Large intestine (tissue), 3 donors: ENCODE data around the gene TPD52L1. TPM values are rescaled to one million over a fixed set of nuclear protein-coding genes. Genes with fewer than 3 reads are reported as not detected.
A peak's percentile ranks its signal among the peaks of the same experiment; 100 is the strongest.

Source experiments
- DNase-seq, 2 donors: peaks; one replicate each; pipeline versions ENCODE4 v3.0.0 to v3.0.0-alpha.2; 2013
- H3K27ac ChIP-seq: one replicate; pipeline ENCODE4 v1.5.1; 2013; ENCODE audit warnings: low read length
- H3K27me3 ChIP-seq: 2 replicates; pipeline ENCODE4 v1.6.1; 2013; ENCODE audit warnings: low read length; ENCODE audit not compliant: control insufficient read depth, insufficient read depth
- H3K36me3 ChIP-seq: 2 replicates; pipeline ENCODE4 v1.6.1; 2013; ENCODE audit warnings: low read length; ENCODE audit not compliant: control insufficient read depth, insufficient read depth
- H3K4me1 ChIP-seq: one replicate; pipeline ENCODE4 v1.6.1; 2013; ENCODE audit warnings: low read length; ENCODE audit not compliant: control insufficient read depth, insufficient read depth
- H3K4me3 ChIP-seq: one replicate; pipeline ENCODE4 v1.5.1; 2013; ENCODE audit warnings: low read length
- H3K9me3 ChIP-seq: one replicate; pipeline ENCODE4 v1.6.1; 2013; ENCODE audit warnings: mild to moderate bottlenecking, low read depth, low read length, moderate library complexity; ENCODE audit not compliant: control insufficient read depth
- WGBS: methylation state at CpG from one replicate; pipeline ENCODE4 v1.1.5; 2013; ENCODE audit warnings: low lambda C conversion rate; ENCODE audit not compliant: insufficient coverage; 5-methylcytosine and 5-hydroxymethylcytosine counted together
- polyA plus RNA-seq: library from polyadenylated mRNA; unstranded; fragments of 120-200 nt; gene quantifications from one replicate; pipeline ENCODE4 v1.2.1, GENCODE V29; 2013

Gene TPD52L1
- polyA plus RNA-seq, 1 donor: 53.4 TPM

DNA sequence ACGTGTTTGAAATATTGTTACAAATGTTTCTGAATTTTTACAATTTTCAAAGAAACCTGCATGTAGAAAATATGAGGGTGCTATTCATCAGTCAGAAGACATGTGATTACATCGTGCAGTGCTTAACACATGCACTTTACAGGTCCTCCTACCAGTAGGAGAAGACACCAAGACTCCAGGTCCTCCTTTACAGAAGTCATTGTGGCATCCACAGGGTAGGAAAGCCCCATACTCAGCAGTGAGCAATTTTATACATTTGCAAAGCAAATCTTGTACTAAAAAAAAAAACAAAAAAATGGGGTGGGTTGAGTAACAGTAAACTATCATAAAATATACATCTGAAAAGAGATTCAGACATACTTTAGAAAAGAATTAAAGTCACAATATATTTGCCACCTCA is 14.0 kb downstream of the TPD52L1 start:
- Histone ChIP-seq H3K27me3 (no peaks in the 10 kb centered on the region), H3K4me1 (no peaks in the 10 kb centered on the region), H3K9me3 (no peaks in the 10 kb centered on the region), H3K4me3 (no peak overlapping the region), H3K27ac (no peak overlapping the region), H3K36me3 (no peaks in the 10 kb centered on the region)
- DNase-seq: no peak
- WGBS: no CpG with 5 or more reads among the region's 2 CpGs

DNA sequence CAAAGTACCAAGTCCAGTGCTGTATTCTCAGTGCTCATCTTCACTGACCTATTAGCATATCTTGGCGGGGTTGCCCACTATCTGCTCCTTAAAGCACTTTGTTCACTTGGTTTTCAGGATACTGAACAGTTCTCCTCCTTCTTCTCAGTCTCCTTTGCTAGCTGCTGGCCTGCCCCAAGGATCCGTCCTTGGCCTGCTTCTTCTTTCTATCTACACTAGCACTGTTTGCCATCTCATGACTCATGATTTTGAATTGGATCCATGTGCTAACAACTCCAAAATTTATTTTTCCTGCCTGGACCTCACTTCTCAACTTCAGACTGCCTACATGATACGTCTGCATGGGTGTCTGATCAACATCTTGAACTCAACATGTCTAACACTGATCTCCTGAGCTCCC is 15.5 kb downstream of the TPD52L1 start:
- DNase-seq: no peak
- Histone ChIP-seq H3K27me3 (no peaks in the 10 kb centered on the region), H3K9me3 (no peaks in the 10 kb centered on the region), H3K4me1 (no peaks in the 10 kb centered on the region), H3K36me3 (no peaks in the 10 kb centered on the region), H3K27ac (no peak overlapping the region), H3K4me3 (no peak overlapping the region)
- 100% methylated on average over 1 of the region's 3 CpGs for WGBS

- H3K9me3 ChIP-seq: no peaks in the 10 kb centered on the region
- DNase-seq: no peak
- no peak overlapping the region for H3K4me3 ChIP-seq
- H3K4me1 ChIP-seq: no peaks in the 10 kb centered on the region
- no peaks in the 10 kb centered on the region for H3K27me3 ChIP-seq
- no peak overlapping the region for H3K27ac ChIP-seq
- no peaks in the 10 kb centered on the region for H3K36me3 ChIP-seq
- 86% methylated on average over 1 of the region's 3 CpGs for WGBS
Observed at GRCh38 chr6:125169522-125169921, 15.9 kb downstream of the TPD52L1 start.

DNA sequence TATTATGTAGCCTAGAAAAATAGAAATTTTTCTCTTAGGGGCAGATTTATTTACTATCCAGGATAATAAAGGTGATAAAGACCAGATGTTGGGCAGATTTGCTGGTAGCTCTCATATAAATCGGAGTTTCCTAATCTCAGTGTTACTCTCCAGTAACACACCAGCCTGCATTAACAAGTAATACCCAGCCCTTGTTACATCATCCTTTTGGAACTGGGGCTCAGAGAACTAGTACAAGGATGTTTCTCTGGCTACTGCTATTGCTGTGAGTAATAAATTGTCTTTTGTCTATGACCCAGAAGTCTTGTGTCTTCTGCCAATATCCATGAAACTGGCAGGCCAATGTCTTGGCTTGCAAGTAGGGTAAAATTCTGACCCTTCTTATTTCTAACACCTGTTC is 16.8 kb downstream of the TPD52L1 start:
- no peak overlapping the region for H3K4me3 ChIP-seq
- H3K4me1 ChIP-seq: no peaks in the 10 kb centered on the region
- H3K27me3 ChIP-seq: no peaks in the 10 kb centered on the region
- no peak for DNase-seq
- no peaks in the 10 kb centered on the region for H3K36me3 ChIP-seq
- H3K9me3 ChIP-seq: no peaks in the 10 kb centered on the region
- no CpG with 5 or more reads among the region's 1 CpG for WGBS
- no peak overlapping the region for H3K27ac ChIP-seq

GRCh38 chr6:125173341-125174095 is 19.9 kb downstream of the TPD52L1 start:
- H3K4me1 ChIP-seq: no peaks in the 10 kb centered on the region
- no peak overlapping the region for H3K4me3 ChIP-seq
- no peak overlapping the region for H3K27ac ChIP-seq
- no peaks in the 10 kb centered on the region for H3K9me3 ChIP-seq
- H3K36me3 ChIP-seq: no peaks in the 10 kb centered on the region
- no peaks in the 10 kb centered on the region for H3K27me3 ChIP-seq
- 100% methylated on average over 1 of the region's 6 CpGs for WGBS
- DNase-seq: no peak

DNA sequence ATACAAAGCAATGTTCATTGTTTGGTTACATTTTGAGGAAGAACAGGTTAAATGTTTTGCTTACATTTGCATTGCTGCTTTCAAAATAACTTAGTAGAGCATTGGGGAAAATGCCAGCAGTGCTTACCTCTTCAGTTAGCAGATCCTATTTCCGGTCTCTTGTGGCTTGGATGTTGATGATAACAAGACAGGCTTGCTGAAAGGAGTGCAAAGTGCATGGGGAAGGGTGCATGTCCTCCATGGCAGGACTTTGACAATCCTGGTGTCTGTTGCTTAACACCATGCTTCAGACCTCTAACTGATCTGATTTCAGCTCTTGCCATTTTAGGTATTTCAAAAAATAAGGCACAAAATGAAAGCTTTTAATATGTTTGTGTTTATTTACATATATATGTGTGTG is 21.1 kb downstream of the TPD52L1 start:
- Histone ChIP-seq H3K9me3 (no peaks in the 10 kb centered on the region), H3K4me1 (no peaks in the 10 kb centered on the region), H3K36me3 (no peaks in the 10 kb centered on the region), H3K27me3 (no peaks in the 10 kb centered on the region), H3K27ac (no peak overlapping the region), H3K4me3 (no peak overlapping the region)
- peak; percentile 71 to 81 for DNase-seq
- WGBS: no CpG with 5 or more reads among the region's 1 CpG

- H3K9me3 ChIP-seq: no peaks in the 10 kb centered on the region
- no CpG with 5 or more reads among the region's 1 CpG for WGBS
- no peaks in the 10 kb centered on the region for H3K27me3 ChIP-seq
- DNase-seq: no peak
- H3K36me3 ChIP-seq: no peaks in the 10 kb centered on the region
- H3K27ac ChIP-seq: no peak overlapping the region
- no peak overlapping the region for H3K4me3 ChIP-seq
- H3K4me1 ChIP-seq: no peaks in the 10 kb centered on the region
Observed at GRCh38 chr6:125175466-125176048, 22.0 kb downstream of the TPD52L1 start.

DNA sequence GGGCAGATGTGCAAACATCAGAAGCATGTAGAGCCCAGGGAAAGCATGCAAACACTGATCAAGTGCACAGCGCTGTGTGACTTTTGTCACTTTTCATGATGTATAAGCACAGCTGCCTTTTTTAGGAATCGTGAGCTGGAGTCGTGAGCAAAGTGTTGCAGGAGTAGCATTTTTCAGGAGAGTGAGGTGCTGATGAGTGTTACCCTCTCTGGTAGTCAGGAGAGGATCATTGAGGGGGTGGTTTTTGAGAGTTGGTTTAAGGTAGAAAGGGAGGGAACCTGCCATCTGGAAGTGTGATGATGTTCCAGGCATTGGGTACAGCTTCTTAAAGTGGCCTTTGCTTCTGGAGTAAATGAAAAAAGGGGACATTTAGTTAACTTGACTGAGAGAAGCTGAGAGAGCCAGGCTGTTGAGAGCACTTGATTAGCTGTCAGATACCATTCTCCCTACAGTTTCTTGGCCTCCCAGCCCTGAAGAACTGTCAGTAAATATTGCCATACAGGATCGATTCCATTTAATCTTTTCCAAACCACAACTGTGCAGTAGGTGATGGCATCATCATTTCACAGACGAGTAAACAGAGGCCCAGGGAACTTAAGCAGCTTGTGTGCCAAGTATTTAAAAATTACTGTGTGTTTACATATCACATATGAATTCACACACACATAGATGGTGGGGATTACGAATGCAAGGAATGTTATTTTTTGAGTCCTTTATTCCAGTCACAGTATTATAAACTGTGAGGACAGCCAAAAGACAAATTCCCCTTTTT is 28.9 kb downstream of the TPD52L1 start:
- Histone ChIP-seq H3K27me3 (no peaks in the 10 kb centered on the region), H3K9me3 (no peaks in the 10 kb centered on the region), H3K36me3 (no peaks in the 10 kb centered on the region), H3K4me1 (no peaks in the 10 kb centered on the region), H3K27ac (no peak overlapping the region), H3K4me3 (no peak overlapping the region)
- no peak for DNase-seq
- WGBS: 57% methylated on average over 3 of the region's 6 CpGs

- Histone ChIP-seq H3K36me3 (no peaks in the 10 kb centered on the region), H3K27ac (no peak overlapping the region), H3K27me3 (no peaks in the 10 kb centered on the region), H3K4me3 (no peak overlapping the region), H3K4me1 (no peaks in the 10 kb centered on the region), H3K9me3 (no peaks in the 10 kb centered on the region)
- no peak for DNase-seq
- 92% methylated on average over 5 of the region's 6 CpGs for WGBS
Observed at GRCh38 chr6:125183391-125183790, 29.8 kb downstream of the TPD52L1 start.

DNA sequence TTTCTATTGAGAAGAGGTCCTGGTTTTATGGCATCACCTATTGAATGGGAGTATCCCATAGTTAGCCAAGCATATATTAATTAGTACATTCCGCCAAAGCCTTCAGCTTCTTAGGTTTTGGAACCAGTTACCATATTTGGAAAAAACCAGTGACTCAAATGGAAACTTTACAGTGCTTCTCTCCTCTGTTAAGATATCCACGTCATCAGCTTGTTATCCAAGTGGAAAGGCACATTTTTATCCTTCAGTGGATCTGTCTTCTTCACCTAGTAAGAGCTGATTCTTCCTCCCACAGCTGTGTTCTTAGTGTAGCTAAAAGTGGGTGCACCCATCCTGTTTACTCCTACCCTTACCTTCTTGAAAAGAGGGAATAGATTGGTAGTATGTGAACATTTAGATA is 34.5 kb downstream of the TPD52L1 start:
- no CpG with 5 or more reads among the region's 2 CpGs for WGBS
- no peaks in the 10 kb centered on the region for H3K9me3 ChIP-seq
- no peak for DNase-seq
- H3K4me3 ChIP-seq: no peak overlapping the region
- H3K4me1 ChIP-seq: no peaks in the 10 kb centered on the region
- H3K27ac ChIP-seq: no peak overlapping the region
- H3K36me3 ChIP-seq: no peaks in the 10 kb centered on the region
- no peaks in the 10 kb centered on the region for H3K27me3 ChIP-seq
